GM21737 (cell line): ENCODE results near the gene NHLRC4.

ENCODE experiments used
- ATAC-seq: cut with Tn5 transposase; IDR thresholded peaks from one replicate; pipeline ENCODE4 v1.9.1; 2021; ENCODE audit warnings: mild to moderate bottlenecking, moderate library complexity; ENCODE audit not compliant: unreplicated experiment

Gene NHLRC4

GRCh38 chr16:582614-583331 is 16.0 kb downstream of the NHLRC4 start:
- no peak for ATAC-seq

- no peak for ATAC-seq
Observed at GRCh38 chr16:583470-583814, 16.6 kb downstream of the NHLRC4 start.

GRCh38 chr16:583815-584591 is 17.2 kb downstream of the NHLRC4 start:
- ATAC-seq, result no peak

GRCh38 chr16:585351-585750 is 18.5 kb downstream of the NHLRC4 start:
- no peak for ATAC-seq

GRCh38 chr16:586047-586644 is 19.3 kb downstream of the NHLRC4 start:
- no peak for ATAC-seq

- ATAC-seq, result no peak
Observed at GRCh38 chr16:586645-587590, 20.1 kb downstream of the NHLRC4 start.

GRCh38 chr16:588639-588888 is 21.8 kb downstream of the NHLRC4 start:
- ATAC-seq, result peak; percentile 3

GRCh38 chr16:588889-589657 is 22.3 kb downstream of the NHLRC4 start:
- peak; percentile 68 for ATAC-seq

GRCh38 chr16:589658-590187 is 22.9 kb downstream of the NHLRC4 start, which contains the start of gene RAB40C:
Gene RAB40C (plus strand): TSS chr16:590066. CDS start chr16:590292, 226 bp downstream.
- peak; percentile 75 for ATAC-seq

GRCh38 chr16:590188-590814 is 23.5 kb downstream of the NHLRC4 start:
- ATAC-seq, result no peak

- no peak for ATAC-seq
Observed at GRCh38 chr16:590815-591200, 24.0 kb downstream of the NHLRC4 start.

- no peak for ATAC-seq
Observed at GRCh38 chr16:591231-591630, 24.4 kb downstream of the NHLRC4 start.

GRCh38 chr16:591892-592517 is 25.2 kb downstream of the NHLRC4 start:
- ATAC-seq, result no peak

- no peak for ATAC-seq
Observed at GRCh38 chr16:592518-593306, 25.9 kb downstream of the NHLRC4 start.

- ATAC-seq, result no peak
Observed at GRCh38 chr16:593406-593805, 26.6 kb downstream of the NHLRC4 start.

- ATAC-seq, result no peak
Observed at GRCh38 chr16:593807-594206, 27.0 kb downstream of the NHLRC4 start.

- ATAC-seq, result no peak
Observed at GRCh38 chr16:595094-595528, 28.3 kb downstream of the NHLRC4 start.

- no peak for ATAC-seq
Observed at GRCh38 chr16:595942-596735, 29.3 kb downstream of the NHLRC4 start.
